HG02678 (cell line): Measurements from ENCODE around the gene TCF7L2.

Source experiments
- ATAC-seq: cut with Tn5 transposase; IDR thresholded peaks from one replicate; pipeline ENCODE4 v1.9.1; 2021; ENCODE audit warnings: mild to moderate bottlenecking, moderate library complexity; ENCODE audit not compliant: unreplicated experiment

TCF7L2 gene

GRCh38 chr10:113175176-113175575, 225.1 kb downstream of the TCF7L2 start:
- ATAC-seq: no peak

DNA sequence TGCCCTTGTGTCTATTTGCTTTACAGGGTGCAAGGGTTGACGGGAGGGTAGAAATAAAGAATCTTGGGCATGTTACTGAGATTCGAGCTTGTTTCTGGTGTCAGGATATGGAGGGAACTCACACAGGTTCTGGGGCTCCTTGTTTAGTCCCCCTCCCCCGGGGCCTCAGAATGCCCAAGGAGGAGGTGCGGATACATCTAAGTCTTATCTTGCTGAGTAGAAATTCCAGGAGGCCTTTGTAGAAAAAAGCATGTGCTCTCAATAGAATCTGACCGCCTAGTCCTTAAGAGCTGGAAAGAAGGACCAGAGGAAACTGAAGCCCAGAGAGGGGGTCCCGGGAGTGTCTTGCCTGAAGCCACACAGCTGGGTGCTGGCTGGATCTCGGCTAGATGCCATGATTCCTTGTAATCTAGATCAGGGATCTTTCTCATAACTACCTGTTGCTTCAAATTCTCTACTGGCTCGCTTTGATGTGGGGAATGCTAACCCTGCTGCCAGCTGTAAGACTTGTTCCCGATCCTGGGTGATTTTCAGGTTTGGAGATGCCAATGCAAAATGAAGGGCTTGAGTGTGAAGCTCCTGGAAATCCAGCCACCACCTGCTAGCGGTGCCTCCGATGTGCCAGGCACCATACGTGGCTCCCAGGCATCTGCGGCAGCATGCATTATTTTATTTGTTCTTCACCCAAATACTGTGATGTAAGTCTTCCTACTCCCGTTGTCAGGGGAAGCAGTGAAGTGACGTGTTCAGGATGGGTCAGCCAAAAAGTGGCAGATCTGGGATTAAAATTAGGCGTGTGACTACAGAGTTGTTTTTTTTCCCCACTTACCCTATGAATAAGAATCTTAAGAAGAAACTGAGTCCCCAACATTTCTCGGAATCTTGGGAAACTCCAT, 226.0 kb downstream of the TCF7L2 start:
- no peak for ATAC-seq

GRCh38 chr10:113176652-113177155, 226.7 kb downstream of the TCF7L2 start:
- ATAC-seq: no peak

DNA sequence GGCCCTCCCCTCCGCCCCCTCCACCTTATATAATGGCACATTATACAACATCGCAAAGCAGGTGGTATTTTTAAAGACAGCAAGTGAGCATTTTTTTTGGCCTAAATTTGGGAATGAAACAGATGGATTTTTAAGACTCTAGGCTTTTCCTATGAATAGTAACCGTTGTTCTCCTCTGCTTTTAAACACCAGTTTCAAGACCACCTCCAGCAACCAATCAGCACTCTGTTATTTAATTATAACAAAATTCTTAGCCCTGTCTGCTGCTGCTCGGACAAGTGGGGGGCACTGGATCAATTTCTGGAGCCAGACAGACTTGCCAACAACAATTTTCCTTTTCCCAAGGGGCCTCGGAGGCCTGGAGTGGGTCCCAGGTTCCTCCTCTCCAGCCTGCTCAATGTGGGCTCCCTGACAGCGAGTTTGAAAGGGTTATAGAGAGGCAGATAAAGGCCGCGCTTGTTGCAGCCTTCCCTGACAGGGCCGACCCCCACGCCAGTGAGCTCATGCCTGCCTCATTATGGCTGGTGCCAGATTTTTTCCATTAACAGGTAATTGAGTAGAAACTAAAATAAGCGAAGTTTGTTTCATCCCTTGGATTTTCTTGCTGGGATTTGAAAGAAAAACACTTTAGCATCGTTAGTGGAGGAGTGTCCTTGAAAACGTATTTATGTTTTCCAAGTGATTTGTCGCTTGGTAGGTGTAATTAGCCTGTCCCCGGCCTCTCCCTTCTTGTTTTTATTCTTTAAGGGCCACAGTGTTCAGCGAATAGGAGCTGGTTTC, 227.3 kb downstream of the TCF7L2 start:
- no peak for ATAC-seq

GRCh38 chr10:113177936-113178335, 227.9 kb downstream of the TCF7L2 start:
- ATAC-seq: no peak

- no peak for ATAC-seq
Measured at GRCh38 chr10:113178771-113179170, 228.7 kb downstream of the TCF7L2 start.

- ATAC-seq: no peak
Measured at GRCh38 chr10:113179265-113179664, 229.2 kb downstream of the TCF7L2 start.

DNA sequence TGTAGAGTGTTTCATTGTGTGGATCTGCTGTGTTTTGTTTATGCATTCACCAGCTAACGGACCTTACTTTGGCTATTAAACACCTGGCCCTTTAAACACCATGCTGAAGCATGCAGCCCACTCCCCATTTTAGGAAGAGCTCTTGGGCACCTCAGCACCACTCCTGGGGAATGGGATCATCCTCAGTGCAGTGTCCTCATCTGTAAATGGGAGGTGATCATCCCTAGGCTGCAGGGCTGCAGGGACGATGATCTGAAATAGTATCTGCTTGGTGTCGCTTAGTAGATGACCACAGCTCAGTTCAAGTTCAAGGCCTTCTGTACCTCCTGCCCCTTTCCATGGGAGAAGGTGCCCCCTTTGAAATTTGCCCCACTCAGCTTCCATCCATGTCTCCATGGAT, 229.9 kb downstream of the TCF7L2 start:
- ATAC-seq: no peak

DNA sequence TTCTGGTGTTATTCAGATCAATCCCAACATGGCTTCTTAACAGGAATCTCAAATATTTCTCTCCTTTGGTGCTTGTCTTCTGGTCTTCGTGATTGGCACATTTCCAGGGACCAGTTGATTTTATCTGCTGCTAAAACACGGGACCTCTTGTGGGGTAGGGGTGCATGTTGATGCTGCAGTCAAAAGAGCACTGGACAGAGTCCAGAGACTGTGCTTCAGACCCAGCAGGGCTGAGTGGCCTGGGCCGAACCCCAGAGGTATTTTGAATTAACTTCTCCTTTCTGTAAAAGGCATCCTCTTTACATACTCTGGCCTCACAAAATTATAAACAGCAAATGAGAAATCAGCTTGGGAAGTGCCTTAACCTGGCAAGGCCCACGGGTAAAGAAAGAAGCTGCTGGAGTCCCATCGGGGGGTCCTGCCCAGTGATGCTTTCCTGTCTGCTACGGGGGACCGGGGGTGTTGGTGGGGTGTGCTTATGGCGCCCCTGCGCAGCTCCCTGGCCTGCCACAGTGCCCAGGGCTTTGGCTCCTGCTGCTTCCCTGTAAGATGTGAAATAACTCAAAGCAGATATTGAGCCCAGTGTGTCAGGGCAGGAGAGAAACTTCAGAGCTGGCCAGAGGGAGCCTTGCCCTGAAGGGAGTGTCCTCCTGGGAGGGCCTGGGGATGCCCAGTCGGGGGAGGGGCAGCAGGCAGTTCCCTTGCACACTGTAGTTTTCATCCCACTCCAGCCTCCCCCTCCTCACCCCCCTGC, 230.5 kb downstream of the TCF7L2 start:
- ATAC-seq: no peak

DNA sequence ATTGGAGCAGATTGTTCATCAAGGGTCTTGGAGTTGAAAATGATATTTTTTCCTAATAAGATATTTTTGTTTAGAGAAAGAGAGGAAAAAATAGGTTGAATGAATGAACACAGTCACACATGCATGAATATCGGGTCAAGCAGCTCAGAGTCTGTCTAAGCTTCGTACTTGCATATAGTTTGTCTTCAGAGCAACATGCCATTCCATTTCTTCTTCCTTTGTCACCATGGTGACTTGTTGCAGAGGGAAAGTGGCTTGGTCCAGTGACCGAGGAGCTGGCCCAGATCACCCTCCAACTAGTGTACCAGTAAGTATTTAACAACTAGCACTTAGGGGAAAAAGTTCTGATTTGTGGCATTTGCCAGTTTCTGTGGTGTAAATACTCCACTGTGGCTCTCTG, 232.1 kb downstream of the TCF7L2 start:
- ATAC-seq: no peak

DNA sequence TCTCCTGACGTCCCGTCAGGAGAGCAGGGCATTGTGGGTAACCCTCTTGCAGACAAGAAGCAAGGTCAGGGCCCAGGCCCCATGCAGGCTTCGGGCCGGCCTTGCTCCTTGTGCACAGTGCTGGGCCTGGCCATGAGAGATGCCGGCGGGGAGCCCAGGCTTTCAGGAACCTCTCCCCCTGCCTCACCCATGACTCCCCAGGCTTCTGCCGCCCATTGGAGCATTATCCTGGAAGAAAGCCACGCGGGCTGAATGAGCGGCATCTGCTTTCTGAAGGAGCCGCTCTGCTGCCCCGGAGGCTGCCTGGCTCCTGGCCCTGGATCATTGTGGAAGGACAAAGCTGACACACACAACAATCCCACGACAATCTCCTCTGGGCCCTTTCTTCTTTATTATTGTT, 233.5 kb downstream of the TCF7L2 start:
- no peak for ATAC-seq

- no peak for ATAC-seq
Measured at GRCh38 chr10:113187063-113187777, 237.2 kb downstream of the TCF7L2 start.

GRCh38 chr10:113199459-113199858, 249.4 kb downstream of the TCF7L2 start:
- ATAC-seq: no peak

DNA sequence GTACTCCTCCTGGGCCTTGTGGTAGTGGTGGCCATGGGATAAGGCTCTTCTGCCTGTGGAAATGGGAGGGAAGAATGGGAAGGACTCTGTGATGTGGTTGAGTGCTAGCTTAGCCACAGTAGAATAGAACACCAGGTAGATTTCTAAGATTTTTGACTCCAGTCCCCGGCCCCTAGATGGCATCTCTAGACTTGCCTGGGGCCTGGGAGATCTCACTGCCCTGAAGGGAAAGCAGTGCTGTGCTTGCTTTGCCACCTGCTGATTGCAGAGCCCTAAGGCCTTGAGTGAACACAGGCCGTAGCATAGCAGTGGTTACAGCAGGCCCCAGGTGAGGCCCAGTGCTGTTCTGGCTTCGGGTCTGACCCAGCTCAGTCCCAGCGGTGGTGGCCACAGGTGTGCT, 252.0 kb downstream of the TCF7L2 start:
- no peak for ATAC-seq

DNA sequence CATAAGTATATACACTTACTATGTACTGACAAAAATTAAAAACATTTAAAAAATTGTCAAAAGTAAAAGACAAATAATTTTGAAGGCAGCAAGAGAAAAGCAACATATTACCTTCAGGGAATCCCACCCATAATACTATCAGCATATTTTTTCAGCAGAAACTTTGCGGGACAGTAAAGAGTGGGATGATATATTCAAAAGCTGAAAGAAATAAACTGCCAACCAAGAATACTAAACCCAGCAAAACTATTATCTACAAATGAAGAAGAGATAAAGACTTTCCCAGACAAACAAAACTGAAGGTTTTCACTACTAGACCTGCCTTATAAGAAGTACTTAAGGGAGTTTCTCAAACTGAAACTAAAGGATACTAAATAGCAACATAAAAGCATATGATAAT, 257.9 kb downstream of the TCF7L2 start:
- ATAC-seq: no peak

GRCh38 chr10:113213035-113213434, 263.0 kb downstream of the TCF7L2 start:
- ATAC-seq: no peak

DNA sequence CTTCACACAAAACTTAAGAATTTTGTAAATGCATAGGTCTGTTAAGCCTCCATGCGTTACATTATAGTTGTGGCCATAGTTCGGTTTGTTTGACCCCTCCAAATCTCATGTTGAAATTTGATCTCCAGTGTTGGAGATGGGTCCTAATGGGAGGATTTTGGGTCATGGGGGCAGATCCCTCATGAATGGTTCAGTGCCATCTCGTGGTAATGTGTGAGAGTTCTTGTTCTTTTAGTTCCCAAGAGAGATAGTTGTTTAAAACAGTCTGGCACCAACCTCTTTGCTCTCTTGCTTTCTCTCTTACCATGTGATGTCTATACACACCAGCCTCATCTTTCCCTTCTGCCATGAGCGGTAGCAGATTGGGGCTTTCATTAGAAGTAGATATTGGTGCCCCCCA, 264.3 kb downstream of the TCF7L2 start:
- ATAC-seq: no peak

DNA sequence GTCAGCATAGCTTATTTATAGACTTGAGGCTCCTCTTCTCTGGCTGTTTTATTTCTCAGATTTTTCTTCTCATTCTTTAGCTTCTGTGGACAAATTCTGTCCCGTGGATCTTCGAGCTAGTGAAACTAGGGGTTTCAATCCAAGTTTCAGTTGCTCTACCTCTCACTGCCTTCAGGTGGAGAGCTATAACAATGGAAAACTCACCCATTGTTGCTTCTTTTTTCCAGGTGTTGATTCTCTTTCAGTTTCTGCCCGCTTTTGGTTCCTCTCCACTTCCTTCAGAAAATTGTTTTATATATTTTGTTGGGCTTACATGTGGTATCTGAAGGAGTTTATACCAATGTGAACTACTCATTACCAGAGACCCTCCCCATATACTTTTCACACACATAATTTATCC, 266.1 kb downstream of the TCF7L2 start:
- no peak for ATAC-seq
